Thymus (tissue), 14 donors: Measurements from ENCODE around the gene SEC24B. TPM values are rescaled to one million over a fixed set of nuclear protein-coding genes. Genes with fewer than 3 reads are reported as not detected.

Experiments
- DNase-seq, 9 donors: peaks; one replicate each; pipeline ENCODE4 v3.0.0-alpha.2; 2013; ENCODE audit warnings: low spot score in 9 of 9, low read depth in 6 of 9, missing footprints in 1 of 9
- H3K27ac ChIP-seq, 2 donors: one replicate each; pipeline ENCODE4 v1.5.1; 2013; ENCODE audit warnings: control low read depth in 1 of 2, low read depth in 1 of 2, low read length in 1 of 2, mild to moderate bottlenecking in 1 of 2, moderate library complexity in 1 of 2
- H3K27me3 ChIP-seq, 2 donors: one replicate each; pipeline ENCODE4 v1.5.1; 2013; ENCODE audit warnings: low read length in 1 of 2; ENCODE audit not compliant: control insufficient read depth in 2 of 2, insufficient read depth in 1 of 2
- H3K36me3 ChIP-seq, 2 donors: one replicate each; pipeline ENCODE4 v1.5.1; 2013; ENCODE audit warnings: low read length in 1 of 2, mild to moderate bottlenecking in 1 of 2, moderate library complexity in 1 of 2; ENCODE audit not compliant: control insufficient read depth in 2 of 2, insufficient read depth in 2 of 2
- H3K4me1 ChIP-seq, 2 donors: one replicate each; pipeline ENCODE4 v1.5.1; 2013; ENCODE audit warnings: low read length in 2 of 2; ENCODE audit not compliant: control insufficient read depth in 2 of 2, insufficient read depth in 2 of 2
- H3K4me3 ChIP-seq, 2 donors: one replicate each; pipeline ENCODE4 v1.5.1; 2013; ENCODE audit warnings: low read length in 2 of 2, control low read depth in 1 of 2, mild to moderate bottlenecking in 1 of 2
- H3K9me3 ChIP-seq, 2 donors: one replicate each; pipeline ENCODE4 v1.5.1; 2013; ENCODE audit warnings: low read length in 1 of 2, mild to moderate bottlenecking in 1 of 2; ENCODE audit not compliant: control insufficient read depth in 2 of 2, insufficient read depth in 1 of 2
- WGBS: extraction: QIAGEN DNeasy Blood & Tissue Kit; methylation state at CpG from one replicate; pipeline ENCODE4 v1.1.7; 2013; 5-methylcytosine and 5-hydroxymethylcytosine counted together
- long read RNA-seq, 10 donors: transcript quantifications; one replicate each; lab custom pipeline, GENCODE V29; 2026
- polyA plus RNA-seq: library from polyadenylated mRNA; stranded (reverse); fragments of 200-250 nt; gene quantifications from one replicate; pipeline ENCODE4 v1.2.3, GENCODE V29; 2013
- total RNA-seq: library from RNA; stranded (reverse); fragments of 120-200 nt; gene quantifications from one replicate; pipeline ENCODE4 v1.2.4, GENCODE V29; 2013
- donor health status: healthy.

Gene SEC24B
- total RNA-seq (15.3 TPM), polyA plus RNA-seq (21.3 TPM)
- long read RNA-seq, donor 1 = 0 reads
- long read RNA-seq, donor 2 = 0 reads
- long read RNA-seq, donor 3, partial matches to known transcripts = 6 of 7 reads
- long read RNA-seq, donor 3, other reads (novel, unspliced or antisense) = 0 of 7 reads
- long read RNA-seq, donor 4, partial matches to known transcripts = 13 of 14 reads
- long read RNA-seq, donor 4, other reads (novel, unspliced or antisense) = 0 of 14 reads
- long read RNA-seq, donor 5, partial matches to known transcripts = 6 of 6 reads
- long read RNA-seq, donor 5, other reads (novel, unspliced or antisense) = 0 of 6 reads
- long read RNA-seq, donor 6, partial matches to known transcripts = 7 of 7 reads
- long read RNA-seq, donor 6, other reads (novel, unspliced or antisense) = 0 of 7 reads
- long read RNA-seq, donor 7, full-length matches to known transcripts = 4 of 14 reads
- long read RNA-seq, donor 7, partial matches to known transcripts = 10 of 14 reads
- long read RNA-seq, donor 7, other reads (novel, unspliced or antisense) = 0 of 14 reads
- long read RNA-seq, donor 8, partial matches to known transcripts = 0 of 1 reads
- long read RNA-seq, donor 8, other reads (novel, unspliced or antisense) = 0 of 1 reads
- long read RNA-seq, donor 9, full-length matches to known transcripts = 2 of 2 reads
- long read RNA-seq, donor 9, partial matches to known transcripts = 0 of 2 reads
- long read RNA-seq, donor 9, other reads (novel, unspliced or antisense) = 0 of 2 reads
- long read RNA-seq, donor 10, partial matches to known transcripts = 6 of 6 reads
- long read RNA-seq, donor 10, other reads (novel, unspliced or antisense) = 0 of 6 reads

- DNase-seq = peak; percentile 75 to 92 (median 81)
- H3K9me3 ChIP-seq = no peaks in the 10 kb centered on the region
- WGBS = under 1% methylated on average over 87 of the region's 87 CpGs
- H3K4me1 ChIP-seq = peaks cover 17 to 23% of the 10 kb centered on the region in 2 donors
- peak within 1 kb of the TSS; percentile 89 to 95 for H3K4me3 ChIP-seq
- H3K36me3 ChIP-seq = no peaks in the 10 kb centered on the region
- peak within 1 kb of the TSS; percentile 92 to 95 for H3K27ac ChIP-seq
- H3K27me3 ChIP-seq = no peaks in the 10 kb centered on the region
Measured at GRCh38 chr4:109433205-109434006, at the start of gene SEC24B. Gene SEC24B, plus strand, starts transcription at chr4:109433815. Its CDS starts 55 bp downstream, at chr4:109433870.

GRCh38 chr4:109383823-109384222, 49.8 kb upstream of the SEC24B start:
- Histone ChIP-seq H3K4me1 (no peaks in the 10 kb centered on the region), H3K36me3 (no peaks in the 10 kb centered on the region), H3K27ac (no peak overlapping the region), H3K27me3 (no peaks in the 10 kb centered on the region), H3K9me3 (no peaks in the 10 kb centered on the region), H3K4me3 (no peak overlapping the region)
- no peak for DNase-seq
- WGBS = 93% methylated on average over 6 of the region's 6 CpGs

- Histone ChIP-seq H3K27me3 (no peaks in the 10 kb centered on the region), H3K4me3 (no peak overlapping the region), H3K36me3 (no peaks in the 10 kb centered on the region), H3K9me3 (no peaks in the 10 kb centered on the region), H3K27ac (no peak overlapping the region), H3K4me1 (no peaks in the 10 kb centered on the region)
- WGBS = 96% methylated on average over 5 of the region's 5 CpGs
- DNase-seq = no peak
Measured at GRCh38 chr4:109385260-109385659, 48.4 kb upstream of the SEC24B start.

- no peaks in the 10 kb centered on the region for H3K27me3 ChIP-seq
- peak in 1 of 9 donors; percentile 7 for DNase-seq
- no peaks in the 10 kb centered on the region for H3K9me3 ChIP-seq
- WGBS = 92% methylated on average over 7 of the region's 7 CpGs
- H3K27ac ChIP-seq = no peak overlapping the region
- H3K4me1 ChIP-seq = no peaks in the 10 kb centered on the region
- H3K36me3 ChIP-seq = no peaks in the 10 kb centered on the region
- no peak overlapping the region for H3K4me3 ChIP-seq
Measured at GRCh38 chr4:109389369-109390114, 44.1 kb upstream of the SEC24B start.

DNA sequence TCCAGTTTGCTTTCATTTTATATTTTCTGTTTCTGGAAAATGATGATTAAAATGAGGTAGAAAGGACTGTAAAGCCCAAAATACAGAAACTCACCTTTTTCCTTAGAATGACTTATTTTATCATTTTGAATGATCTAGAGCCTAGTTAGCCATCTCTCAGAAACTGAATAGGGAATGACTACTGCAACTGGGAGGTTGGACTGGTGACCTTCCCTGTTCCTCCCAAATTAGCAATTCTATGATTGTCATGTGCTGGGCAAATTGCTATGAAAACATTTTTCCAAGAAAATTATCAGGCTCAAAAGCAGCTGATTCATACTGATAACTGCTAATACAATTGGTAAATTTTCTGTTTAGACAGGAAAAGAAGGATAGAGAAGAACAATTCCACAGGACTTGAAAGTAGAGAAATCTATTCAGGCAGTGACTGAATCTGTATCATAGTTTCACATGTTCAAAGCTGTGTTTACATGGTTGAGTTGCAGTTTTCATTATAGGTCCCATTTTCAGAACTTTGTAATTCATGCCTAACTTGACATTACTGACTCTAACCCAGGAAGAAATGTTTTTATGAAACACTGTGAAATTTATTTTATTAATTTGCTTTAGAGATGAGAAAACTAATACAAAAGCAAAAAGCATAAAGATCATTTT, 43.4 kb upstream of the SEC24B start:
- no peaks in the 10 kb centered on the region for H3K27me3 ChIP-seq
- no peaks in the 10 kb centered on the region for H3K9me3 ChIP-seq
- no peak overlapping the region for H3K4me3 ChIP-seq
- no peaks in the 10 kb centered on the region for H3K36me3 ChIP-seq
- H3K27ac ChIP-seq = no peak overlapping the region
- H3K4me1 ChIP-seq = no peaks in the 10 kb centered on the region
- DNase-seq = no peak

DNA sequence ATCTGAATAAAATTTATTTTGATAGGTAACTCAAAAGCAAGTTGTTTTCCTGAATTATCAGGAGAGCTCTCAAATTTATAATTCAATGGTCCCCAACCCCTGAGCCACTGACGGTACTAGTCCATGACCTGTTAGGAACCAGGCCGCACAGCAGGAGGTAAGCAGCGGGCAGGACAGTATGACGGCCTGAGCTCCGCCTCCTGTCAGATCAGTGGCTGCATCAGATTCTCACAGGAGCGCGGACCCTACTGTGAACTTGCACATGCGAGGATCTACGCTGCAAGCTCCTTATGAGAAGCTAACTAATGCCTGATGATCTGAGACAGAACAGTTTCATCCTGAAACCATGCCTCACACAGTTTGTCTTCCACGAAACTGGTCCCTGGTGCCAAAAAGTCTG, 37.9 kb upstream of the SEC24B start:
- H3K36me3 ChIP-seq = no peaks in the 10 kb centered on the region
- H3K4me1 ChIP-seq = no peaks in the 10 kb centered on the region
- no peaks in the 10 kb centered on the region for H3K27me3 ChIP-seq
- 97% methylated on average over 10 of the region's 10 CpGs for WGBS
- no peaks in the 10 kb centered on the region for H3K9me3 ChIP-seq
- DNase-seq = no peak
- H3K4me3 ChIP-seq = no peak overlapping the region
- H3K27ac ChIP-seq = no peak overlapping the region

DNA sequence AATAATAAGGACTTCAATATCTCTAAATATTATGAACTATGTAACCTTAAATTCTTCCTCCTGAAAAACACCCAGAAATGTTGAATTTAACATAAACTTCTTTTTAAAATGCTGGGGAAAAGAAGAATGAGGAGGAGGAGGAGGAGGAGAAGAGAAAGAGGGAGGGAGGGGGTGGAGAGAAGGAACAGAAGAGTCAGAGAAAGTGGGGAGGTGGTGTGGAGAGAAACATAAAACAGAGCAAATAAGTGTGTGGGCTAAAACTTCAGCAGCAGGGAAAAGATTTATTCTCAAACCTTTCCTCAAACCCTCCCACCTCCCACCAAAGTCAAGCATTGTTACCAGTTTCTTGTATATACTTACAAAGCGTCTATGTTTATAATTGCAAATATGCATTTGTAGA, 34.7 kb upstream of the SEC24B start:
- H3K9me3 ChIP-seq = no peaks in the 10 kb centered on the region
- H3K36me3 ChIP-seq = no peaks in the 10 kb centered on the region
- DNase-seq = no peak
- no peaks in the 10 kb centered on the region for H3K27me3 ChIP-seq
- no peak overlapping the region for H3K4me3 ChIP-seq
- 99% methylated on average over 1 of the region's 1 CpG for WGBS
- no peak overlapping the region for H3K27ac ChIP-seq
- no peaks in the 10 kb centered on the region for H3K4me1 ChIP-seq

DNA sequence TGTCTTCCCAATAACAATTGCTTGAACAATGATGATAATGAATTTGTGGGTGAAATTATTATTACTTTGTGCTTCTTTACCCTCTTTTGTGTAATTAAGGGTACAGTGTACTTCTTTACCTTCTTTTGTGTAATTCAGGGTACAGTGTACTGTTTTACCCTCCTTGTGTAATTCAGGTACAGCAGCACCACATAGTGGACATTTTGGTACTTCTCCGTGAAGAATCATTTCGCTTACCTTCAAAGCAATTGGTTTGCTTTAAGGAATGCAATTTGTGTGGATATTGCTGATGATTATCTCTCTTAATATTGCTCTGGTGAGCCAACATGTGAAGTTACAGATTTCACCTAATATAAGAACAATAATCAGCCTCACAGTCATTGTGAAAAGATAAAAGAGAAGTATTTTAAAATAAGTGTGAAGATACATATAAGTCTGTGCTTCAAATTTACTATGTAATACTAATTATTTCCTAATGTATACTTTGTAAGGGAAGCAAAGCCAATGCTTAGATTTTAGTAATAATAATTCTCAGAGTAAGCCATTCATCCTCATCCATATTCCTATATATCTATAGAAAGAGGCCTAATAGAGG, 27.2 kb upstream of the SEC24B start:
- H3K4me3 ChIP-seq = no peak overlapping the region
- no peaks in the 10 kb centered on the region for H3K27me3 ChIP-seq
- no peaks in the 10 kb centered on the region for H3K9me3 ChIP-seq
- 7% methylated on average over 2 of the region's 2 CpGs for WGBS
- H3K27ac ChIP-seq = no peak overlapping the region
- H3K4me1 ChIP-seq = no peaks in the 10 kb centered on the region
- DNase-seq = peak; percentile 23 to 83 (median 57)
- H3K36me3 ChIP-seq = no peaks in the 10 kb centered on the region
